GM18517 (cell line): ENCODE data around the gene NDRG2.

Experiments used
- ATAC-seq: cut with Tn5 transposase; IDR thresholded peaks from one replicate; pipeline ENCODE4 v1.9.1; 2021; ENCODE audit warnings: mild to moderate bottlenecking, moderate library complexity; ENCODE audit not compliant: unreplicated experiment

Gene NDRG2

DNA sequence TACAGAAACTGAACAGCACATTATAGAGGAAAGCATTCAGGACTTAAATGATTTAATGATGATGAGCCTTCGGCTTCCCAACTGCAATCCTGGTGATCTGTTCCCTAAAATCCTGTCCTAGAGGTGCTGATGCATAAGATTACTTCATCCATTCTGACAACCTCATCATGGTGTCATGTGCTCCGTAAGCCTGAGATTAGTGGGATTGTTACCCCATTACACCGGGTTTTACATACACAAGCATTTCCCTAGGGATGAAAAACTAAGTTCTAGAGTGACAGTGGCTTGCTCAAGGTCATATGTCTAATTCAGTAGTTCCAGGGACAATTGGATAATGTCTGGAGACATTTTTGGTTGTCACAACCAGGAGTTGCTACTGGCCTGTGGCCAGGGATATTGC, 12.3 kb upstream of the NDRG2 start:
- ATAC-seq, result no peak

DNA sequence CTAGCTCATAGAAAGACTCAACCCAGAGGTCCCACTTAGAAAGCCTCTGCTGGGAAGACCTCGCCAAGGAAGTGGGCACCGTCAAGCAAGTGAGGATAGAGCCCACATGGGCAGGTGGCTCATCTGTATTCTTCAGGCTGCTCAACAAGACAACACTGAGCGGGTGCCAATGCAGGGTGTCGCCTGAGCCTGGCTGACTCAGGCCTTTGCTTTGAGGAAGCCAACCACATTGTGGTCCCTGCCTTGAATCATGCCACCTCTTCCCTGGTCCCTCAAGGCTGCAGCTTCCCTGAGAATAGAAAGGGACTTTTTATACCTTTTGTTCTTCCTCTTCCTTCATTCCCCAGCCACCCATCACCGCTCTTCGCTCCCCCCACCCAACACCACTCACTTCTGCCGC, 11.9 kb upstream of the NDRG2 start:
- ATAC-seq, result no peak

DNA sequence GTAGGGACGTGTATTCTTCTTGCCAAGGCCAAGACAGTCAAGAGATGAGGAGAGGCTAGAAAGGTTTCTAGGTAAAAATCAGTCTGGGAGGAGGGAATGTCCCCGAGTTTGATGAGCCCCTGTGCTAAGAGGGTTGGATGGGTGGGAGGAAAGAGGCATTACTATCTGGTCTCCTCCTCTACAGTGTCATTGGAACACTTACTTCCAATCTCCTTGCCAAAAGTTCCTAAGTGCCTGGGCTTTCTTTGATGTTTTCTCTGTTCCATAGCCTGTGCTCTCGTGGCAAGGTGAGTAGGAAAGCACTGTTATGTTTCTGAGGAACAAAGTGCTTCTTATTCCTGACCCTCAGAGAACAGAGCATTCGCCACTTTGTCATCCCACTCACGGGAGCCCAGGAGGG, 9.8 kb upstream of the NDRG2 start, which contains the start of gene RNASE13:
TSS of gene RNASE13 (minus strand) at position 101 of the 400 bp plus-strand sequence. CDS start 519 bp downstream, outside the sequence.
- no peak for ATAC-seq

DNA sequence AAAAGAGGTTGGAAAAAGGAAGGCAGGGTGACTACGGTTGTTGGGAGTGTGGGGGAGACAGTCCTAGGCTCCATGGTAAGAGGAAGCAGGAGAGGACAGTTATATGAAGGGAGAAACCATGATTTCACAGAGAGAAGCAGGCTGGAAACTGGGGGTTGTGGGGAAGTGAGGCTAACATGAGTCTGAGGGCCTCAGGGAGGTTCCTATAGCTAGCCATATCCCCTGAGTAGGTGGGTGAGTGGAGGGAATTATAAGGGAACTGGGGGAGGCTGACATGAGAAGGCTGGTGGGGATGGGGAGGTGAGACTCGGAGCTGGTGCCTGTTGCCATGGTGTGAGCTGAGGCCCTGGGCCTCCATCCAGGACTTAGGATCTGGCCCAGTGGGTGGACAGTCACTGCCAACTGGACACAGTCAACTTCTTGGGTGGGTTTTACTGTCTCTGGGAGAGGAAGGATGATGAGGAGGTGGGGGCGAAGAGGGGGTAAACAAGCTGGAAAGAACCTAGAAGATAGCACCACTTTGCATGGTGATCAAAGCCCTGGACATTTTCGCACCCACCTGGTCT, 8.4 kb upstream of the NDRG2 start:
- no peak for ATAC-seq

DNA sequence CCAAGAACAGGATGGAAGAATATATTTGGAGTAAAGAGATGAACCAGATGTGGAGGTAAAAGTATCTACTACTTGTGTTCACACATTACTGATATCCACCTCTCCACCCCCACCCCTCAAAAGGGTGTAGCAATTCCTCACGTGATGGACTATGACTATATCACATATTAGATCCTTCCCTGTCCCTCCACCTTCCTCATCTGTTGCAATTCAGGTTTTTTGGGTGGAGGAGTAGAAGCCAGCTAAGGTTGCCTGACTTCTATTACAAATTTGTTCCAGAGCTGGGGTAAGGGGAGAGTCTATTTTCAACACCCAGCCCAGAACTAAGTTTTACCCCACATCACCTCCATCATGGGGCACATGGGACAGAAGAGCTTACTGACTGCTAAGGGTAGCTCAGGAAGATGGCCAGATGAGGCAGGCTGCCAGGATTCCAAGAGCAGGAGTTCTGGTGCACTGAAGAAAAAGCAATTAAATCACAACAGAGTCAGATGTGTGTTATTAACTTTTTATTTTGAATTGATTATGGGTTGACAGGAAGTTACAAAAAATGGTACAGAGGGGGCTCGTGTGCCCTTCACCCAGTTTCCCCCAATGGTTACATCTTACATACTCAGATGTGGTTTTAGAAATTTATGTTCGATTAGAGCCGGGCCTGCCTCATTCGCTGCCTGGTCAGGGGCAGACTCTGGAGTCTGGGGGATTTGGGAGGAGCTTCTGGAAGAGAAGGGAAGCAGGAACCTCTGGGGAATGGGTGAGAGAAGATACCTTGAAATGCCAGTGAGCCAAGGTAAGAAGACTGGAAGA, 7.7 kb upstream of the NDRG2 start:
- no peak for ATAC-seq

DNA sequence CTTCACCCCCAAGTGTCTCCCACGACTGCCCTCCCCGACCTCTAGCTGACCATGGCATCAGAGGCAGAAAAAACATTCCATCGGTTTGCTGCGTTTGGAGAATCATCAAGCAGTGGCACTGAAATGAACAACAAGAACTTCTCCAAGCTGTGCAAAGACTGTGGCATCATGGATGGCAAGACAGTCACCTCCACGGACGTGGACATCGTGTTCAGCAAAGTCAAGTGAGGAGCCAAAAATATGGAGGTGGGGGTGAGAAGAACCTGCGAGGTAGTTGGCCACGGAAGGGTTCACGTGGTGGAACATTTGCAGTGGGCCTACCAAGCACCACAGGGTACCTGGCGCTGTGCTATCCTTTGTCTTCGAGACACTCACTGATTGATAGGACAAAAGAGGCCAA, 5.7 kb upstream of the NDRG2 start:
- ATAC-seq, result no peak

DNA sequence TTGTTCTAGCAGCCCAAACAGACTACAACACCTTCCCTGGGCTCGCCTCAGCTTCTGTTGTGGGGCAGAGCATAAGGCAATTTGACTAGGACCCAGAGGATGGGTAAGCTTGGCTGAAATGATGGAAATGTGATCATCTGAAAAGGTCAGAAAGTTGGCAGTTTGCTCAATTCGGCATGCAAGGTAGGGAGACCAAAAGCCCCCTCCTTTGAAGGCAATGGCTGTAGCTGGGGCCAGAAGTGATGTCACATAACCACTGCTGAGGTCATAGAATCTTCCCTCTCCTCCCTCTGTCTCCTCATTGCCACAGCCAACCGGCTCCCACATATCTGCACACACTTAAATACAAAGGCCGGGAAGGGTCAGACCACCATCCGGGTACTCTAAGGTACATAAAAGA, 5.1 kb upstream of the NDRG2 start, which contains the start of gene TPPP2:
TSS of gene TPPP2 (plus strand) at position 301 of the 400 bp plus-strand sequence. CDS start 365 bp downstream, outside the sequence.
- ATAC-seq, result no peak

DNA sequence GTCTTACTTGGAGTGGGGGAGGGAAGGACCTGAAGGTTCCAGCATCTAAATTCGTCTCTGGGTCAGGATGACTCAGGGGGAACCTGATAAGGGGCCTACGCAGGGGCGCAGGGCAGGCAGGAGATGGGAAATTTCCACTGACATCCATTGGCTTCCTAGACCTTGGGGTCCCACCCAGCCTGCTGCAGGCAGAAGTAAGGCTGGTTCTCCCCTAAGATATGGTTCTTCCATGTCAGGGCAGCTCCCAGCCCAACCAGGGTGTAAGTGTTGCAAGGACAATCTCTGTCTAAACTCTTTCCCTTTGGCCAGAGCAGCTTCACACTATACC, 2.1 kb upstream of the NDRG2 start:
- ATAC-seq, result no peak

DNA sequence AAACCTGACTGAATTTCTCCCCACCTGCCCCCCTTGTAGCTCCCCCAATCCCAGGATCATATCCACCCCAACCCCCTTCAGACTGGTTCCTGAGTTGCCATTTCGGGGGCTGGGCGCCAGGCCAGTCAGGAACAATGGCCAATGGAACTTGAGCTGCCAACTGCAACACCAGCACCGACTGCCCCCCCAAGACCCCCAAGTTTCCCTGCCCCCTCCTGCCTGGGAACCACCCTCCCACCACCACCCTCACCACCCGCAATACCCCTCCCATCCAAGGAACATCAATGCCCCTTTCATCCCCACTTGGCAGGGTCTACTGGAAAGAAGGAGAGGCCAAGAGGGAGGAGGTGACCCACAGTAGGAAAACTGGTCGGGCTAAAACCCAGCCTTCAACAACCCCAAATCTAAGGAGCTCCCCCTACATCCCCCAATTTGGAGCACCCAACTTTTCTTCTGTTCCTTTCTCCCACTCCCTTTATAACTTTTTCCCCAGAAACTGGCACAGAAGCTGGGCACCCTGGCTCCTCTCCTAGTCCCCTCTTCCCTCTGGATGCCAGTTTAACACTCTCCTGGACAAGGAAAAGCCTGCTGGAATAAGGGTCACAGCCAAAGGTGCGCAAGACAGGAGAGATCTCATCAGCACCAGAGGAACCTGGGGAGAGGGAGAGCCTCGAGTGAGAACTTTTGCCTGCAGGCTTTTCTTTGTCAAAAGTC, 1.6 kb upstream of the NDRG2 start:
- no peak for ATAC-seq

DNA sequence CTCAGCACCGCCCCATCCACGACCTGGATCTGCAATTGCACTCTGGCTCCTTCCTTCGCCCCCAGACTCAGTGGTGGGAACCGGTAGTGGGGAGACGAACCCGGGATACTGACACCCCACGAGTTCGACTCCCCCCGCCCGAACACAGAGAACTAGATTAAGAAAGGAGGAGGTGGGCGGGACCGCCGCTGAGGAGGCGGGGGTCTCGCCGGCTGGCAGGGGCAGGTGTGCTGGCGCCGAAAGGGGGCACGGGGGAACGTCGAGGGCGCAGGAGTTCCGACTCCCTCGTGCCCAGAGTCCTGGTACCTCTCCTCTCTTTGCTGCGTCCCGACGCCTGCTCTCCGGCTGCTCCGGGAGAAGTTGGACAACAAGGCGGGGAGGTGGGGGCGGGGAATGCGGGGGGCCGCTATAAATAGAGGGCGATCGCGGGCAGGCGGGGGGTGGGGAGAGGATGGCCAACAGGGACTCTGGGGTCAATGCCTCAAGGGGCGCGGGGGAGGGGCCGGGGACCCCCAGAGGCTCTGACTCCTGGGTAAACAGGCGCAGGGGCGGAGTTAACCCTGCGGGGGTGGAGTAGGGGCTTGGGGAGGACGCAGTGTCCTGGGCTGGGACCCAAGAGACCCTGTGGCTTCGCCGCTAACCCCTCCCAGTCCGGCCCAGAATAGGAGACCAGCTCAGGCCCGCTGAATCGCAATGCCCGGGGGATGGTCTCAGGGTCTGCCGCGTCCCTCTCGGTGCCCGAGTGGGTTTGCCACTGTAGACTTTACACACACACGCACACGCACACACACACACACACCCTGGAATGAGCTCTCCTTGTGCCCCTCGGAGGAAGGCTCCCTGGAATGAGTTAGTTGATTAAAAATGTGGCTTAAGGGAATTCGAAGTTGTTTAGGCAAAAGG, 761 bp upstream of the NDRG2 start:
- no peak for ATAC-seq

DNA sequence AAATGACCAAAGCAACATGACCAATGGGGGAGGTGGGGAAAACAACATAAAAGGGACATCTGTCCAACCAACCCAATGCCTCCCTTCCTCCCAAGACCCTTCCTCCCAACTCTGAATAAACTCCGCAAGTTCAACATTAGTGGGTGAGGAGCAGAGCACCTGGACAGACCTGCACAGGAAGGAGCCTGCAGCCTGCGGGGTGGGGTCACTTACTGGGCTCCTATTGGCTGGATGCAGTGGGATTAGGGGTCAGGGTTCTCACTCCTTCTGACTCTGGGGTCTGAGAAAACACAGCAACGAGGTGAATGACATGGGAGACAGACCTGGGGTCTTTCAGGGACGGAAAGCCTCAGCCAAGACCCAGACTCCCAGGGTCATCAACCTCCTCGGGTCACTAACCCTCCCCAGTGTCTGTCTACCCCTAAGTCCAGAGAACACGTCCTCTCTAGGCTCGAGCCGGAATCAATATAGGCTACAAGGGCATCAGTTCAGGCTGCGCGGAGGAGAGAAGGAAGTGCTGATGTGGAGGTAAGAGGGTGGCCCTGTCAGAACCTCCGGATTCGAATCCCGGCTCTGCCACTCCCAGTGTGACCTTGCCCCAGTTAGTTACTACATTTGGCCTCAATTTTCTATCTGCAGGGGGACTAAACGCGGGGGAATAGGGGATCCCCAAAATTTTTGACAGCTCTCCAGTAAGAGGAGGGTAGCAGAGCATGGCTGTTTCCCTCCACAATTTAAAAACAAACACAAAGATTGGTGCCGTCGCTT, 860 bp downstream of the NDRG2 start:
- no peak for ATAC-seq

DNA sequence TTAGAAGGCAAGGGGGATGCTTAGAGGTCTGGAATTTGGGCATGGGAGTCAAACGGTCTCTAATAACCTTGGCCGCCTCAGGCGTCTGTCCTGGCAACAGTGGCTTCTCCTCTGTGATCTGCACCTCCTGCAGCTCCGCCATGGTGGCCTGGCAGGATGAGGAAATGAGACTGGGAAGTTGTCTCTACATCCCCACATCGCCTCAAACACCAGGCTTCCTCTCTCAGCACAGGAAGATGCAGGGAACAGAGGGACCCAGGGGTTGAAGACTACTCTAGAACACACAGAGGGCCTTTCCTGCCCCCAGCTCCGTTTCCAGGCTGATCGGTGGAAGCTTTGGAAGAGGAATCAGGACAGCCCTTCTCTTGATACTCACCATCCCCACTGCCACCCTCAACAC, 1.7 kb downstream of the NDRG2 start:
- no peak for ATAC-seq

DNA sequence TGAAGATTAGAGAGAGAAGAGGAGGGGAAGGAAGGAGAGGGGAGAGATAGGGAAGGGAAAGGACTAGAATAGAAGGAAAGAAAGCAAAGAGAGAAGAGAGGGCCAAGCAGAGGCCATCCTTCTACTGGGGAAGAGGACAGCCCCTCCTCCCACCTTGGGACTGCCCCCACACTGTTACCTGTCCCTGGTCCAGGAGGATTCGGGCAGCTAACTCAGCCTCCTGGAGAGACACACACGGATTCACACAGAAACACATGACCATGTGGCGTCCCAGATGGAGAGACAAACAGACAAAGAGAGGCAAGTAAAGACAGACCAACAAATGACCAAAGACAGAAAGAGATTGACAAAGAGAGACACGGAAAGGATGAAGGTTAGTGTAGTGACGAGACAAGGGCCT, 2.2 kb downstream of the NDRG2 start:
- no peak for ATAC-seq

DNA sequence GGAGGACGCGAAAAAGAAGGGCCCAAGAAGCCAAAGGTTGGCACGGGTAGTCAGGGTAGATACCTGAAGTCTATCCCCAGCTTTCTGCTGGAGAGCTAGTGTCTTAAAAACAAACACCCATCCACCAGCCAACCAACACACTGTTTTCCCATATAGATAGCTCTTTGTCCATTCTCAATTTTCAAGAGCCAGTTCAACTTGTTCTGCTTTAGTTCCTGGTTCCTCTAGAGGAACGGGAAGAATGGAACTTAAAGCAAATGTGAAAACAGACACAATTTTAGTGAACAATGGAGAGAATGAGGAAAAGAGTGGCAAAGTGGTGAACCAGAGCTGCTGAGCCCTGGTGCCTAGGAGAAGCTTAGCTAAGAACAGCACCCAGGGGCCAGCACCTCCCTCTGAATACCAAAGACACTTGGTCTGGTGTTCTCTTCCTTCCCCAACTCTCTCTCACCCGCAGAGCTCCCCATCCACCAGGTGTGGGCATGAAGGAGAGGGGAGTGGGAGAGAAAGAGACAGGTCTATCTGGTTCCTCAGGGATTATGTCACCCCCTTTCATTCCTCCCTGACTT, 3.8 kb downstream of the NDRG2 start:
- no peak for ATAC-seq

DNA sequence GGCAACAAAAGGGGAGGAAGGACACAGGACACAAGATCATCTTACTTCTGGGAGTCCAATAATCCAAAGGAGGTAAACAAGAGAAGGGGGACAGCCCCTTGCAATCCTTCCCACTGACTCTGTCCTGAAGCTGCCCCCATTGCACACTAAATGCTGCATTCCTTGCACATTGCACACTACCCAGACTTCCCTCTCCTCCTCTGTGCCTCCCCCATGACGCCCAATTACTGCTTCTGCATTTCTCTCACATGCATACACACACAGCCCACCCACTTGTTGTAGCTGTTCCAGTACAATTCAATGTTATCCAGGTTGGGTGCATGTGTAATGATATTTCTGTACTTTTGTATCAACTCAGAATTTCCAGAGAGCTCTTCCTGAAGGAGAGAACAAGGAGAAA, 5.5 kb downstream of the NDRG2 start:
- no peak for ATAC-seq

DNA sequence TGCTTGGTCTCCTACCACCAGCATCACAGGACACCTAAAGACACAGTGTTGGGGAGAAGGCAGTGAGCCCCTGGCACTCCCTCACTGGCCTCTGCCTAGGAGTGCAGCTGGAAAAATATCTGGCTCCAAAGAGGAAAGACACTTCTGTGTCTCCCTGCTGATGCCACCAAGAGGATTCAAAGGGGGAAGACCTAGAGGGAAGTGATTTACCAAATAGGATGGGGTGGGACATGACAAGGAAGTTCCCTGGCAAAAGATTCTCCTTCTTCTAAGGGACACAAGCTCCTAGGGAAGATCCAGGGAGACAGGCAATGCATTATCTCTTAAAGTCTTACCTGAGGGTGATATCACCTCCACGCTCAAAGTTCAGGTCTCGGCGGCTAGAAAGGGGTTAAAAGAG, 6.1 kb downstream of the NDRG2 start:
- no peak for ATAC-seq

DNA sequence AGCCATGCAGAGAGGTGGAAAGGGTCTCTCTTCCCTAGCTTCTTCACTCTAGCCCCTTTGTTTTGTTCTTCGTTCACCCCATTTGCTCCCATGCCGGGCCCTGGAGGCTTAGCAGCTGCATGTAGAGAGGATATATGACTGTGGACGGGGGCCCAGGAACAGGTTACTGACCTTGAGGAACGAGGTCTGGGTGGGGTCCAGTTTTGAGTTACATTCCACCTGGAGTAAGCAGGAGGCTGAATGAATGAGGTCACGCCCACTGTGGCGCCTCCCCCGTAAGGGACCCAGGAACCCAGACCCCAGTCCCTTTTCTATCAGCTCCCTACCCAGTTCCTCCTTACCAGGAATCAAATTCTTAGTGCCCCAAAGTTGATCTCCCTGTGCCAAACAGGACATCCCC, 6.6 kb downstream of the NDRG2 start:
- ATAC-seq, result no peak

DNA sequence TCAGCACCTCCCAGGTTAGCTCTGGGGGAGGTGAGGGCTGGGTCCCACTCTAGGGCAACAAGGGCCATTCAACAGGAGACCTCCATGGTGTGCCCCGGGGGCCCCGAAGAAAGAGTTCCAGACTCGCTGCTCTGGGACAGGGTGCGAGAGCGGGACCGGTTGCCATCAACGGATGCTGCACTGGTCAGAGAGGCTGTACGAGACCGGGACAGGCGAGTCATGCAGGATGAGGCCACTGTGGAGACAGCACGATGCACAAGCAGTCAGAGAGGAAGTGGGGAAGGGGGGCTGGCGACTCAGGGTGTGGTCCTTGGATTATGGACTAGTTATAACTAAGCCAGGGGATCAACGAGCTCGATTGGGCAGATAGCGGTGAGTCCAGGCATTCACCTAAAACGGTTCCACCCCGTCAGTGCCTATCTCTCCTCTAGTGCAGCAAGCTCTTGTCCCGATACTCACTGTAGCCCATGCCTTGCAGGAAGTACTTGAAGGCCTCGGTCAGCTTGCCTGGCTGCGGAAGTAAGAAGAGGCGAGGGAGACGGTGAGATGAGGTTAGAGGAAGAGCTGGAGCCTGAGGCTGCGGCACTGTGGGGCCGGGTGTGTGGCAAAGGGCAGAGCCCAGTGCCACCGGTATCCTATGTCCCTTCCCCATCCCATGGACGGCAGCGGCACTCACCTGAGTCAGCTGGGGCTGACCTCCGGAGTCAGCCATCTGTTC, 7.2 kb downstream of the NDRG2 start:
- ATAC-seq, result no peak

DNA sequence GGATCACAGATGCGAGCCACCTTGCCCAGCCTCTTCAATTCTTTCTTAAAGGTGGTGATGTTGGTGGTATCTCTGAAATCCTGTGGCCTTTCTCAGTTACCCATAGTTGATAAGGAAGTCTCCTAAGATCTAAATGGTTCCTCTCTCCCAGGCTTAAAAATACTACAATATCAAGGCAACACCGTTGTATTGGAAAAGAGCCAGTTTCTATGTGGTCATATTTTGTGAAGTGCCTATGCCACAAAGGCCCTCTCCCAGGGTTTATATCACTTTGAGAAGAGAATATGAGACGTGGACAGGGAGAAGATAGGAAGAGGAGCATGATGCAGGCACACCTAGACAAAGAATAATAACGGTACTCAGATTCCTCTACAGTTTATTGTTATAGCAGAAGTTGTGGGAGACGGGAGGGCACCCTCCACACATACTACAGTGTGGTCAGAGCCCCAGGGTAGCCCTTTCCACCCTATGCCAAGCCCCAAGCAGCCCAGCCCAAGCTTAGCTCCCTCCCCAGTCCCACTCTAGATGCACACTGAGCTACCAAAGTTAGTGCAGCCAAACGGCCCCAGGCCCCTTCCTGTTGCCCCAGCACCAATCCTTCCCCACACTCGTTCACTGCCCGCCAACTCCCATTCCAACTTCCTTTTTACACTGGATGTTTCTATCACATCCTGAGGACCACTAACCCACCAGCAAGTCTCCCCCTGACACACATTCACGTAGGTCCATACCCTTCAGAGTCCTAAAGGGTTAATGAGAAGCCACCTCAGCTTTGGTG, 8.3 kb downstream of the NDRG2 start:
- ATAC-seq, result no peak
